Nephron (organoid): Measurements from ENCODE around the gene NLRP1.
"Not testable (repeated sequence)": the region's sequence is repeated elsewhere in the genome, so short reads cannot be mapped to it uniquely, and the experiment has no call there.

Experiments
- H3K27ac Mint-ChIP-seq, 3 experiments: 2 replicates each; pipeline ENCODE4 v1.8.0; 2020; ENCODE audit warnings: mixed read lengths in 3 of 3, mild to moderate bottlenecking in 2 of 3, moderate library complexity in 1 of 3
- H3K27me3 Mint-ChIP-seq: 2 replicates; pipeline ENCODE4 v1.8.0; 2021; ENCODE audit warnings: low read depth, mild to moderate bottlenecking, moderate library complexity, mixed read lengths
- H3K36me3 Mint-ChIP-seq: 2 replicates; pipeline ENCODE4 v1.8.0; 2020; ENCODE audit warnings: low read depth, mixed read lengths
- H3K4me1 Mint-ChIP-seq: 2 replicates; pipeline ENCODE4 v1.8.0; 2020; ENCODE audit warnings: mixed read lengths
- H3K4me3 Mint-ChIP-seq, 3 experiments: 2 replicates each; pipeline ENCODE4 v1.8.0; 2020; ENCODE audit warnings: mild to moderate bottlenecking in 3 of 3, mixed read lengths in 3 of 3, moderate library complexity in 2 of 3
- H3K9me3 Mint-ChIP-seq: 2 replicates; pipeline ENCODE4 v1.8.0; 2020; ENCODE audit warnings: mixed read lengths
- CTCF ChIP-seq, 3 experiments: fragments of 200-600 bp; sonication (generic); IDR thresholded peaks; one replicate each; pipeline ENCODE4 v1.5.0; 2021; ENCODE audit warnings: antibody characterized with exemption in 3 of 3; ENCODE audit not compliant: unreplicated experiment in 3 of 3

Gene NLRP1

GRCh38 chr17:5580969-5581368, 3.3 kb downstream of the NLRP1 start:
- Mint-ChIP-seq H3K9me3 (peaks cover 6% of the 10 kb centered on the region), H3K27me3 (no peaks in the 10 kb centered on the region), H3K4me1 (peaks cover 4% of the 10 kb centered on the region), H3K36me3 (no peaks in the 10 kb centered on the region), H3K27ac (no peak overlapping the region), H3K4me3 (no peak overlapping the region)
- TF ChIP-seq CTCF (IDR thresholded peaks at IDR 0.05; ENCODE audit: unreplicated experiment in 3 of 3), result no peak

GRCh38 chr17:5580367-5580766, 3.9 kb downstream of the NLRP1 start:
- peaks cover 6% of the 10 kb centered on the region for H3K9me3 Mint-ChIP-seq
- no peaks in the 10 kb centered on the region for H3K27me3 Mint-ChIP-seq
- H3K4me3 Mint-ChIP-seq, result no peak overlapping the region
- H3K36me3 Mint-ChIP-seq, result no peaks in the 10 kb centered on the region
- H3K4me1 Mint-ChIP-seq, result no peaks in the 10 kb centered on the region
- no peak for TF ChIP-seq CTCF (IDR thresholded peaks at IDR 0.05; ENCODE audit: unreplicated experiment in 3 of 3)
- H3K27ac Mint-ChIP-seq, result no peak overlapping the region

- H3K27me3 Mint-ChIP-seq, H3K4me3 Mint-ChIP-seq, H3K27ac Mint-ChIP-seq, H3K36me3 Mint-ChIP-seq, H3K4me1 Mint-ChIP-seq, H3K9me3 Mint-ChIP-seq: not testable (repeated sequence)
Measured at GRCh38 chr17:5578768-5579167, 5.5 kb downstream of the NLRP1 start.

GRCh38 chr17:5573017-5573416, 11.3 kb downstream of the NLRP1 start:
- H3K27me3 Mint-ChIP-seq, H3K4me1 Mint-ChIP-seq: not testable (repeated sequence)

GRCh38 chr17:5571281-5571680, 13.0 kb downstream of the NLRP1 start:
- H3K27me3 Mint-ChIP-seq, result peaks cover 8% of the 10 kb centered on the region
- H3K4me1 Mint-ChIP-seq, result no peaks in the 10 kb centered on the region
- TF ChIP-seq CTCF (IDR thresholded peaks at IDR 0.05; ENCODE audit: unreplicated experiment in 3 of 3), result no peak
- H3K9me3 Mint-ChIP-seq, result peaks cover 37% of the 10 kb centered on the region
- H3K4me3 Mint-ChIP-seq, result no peak overlapping the region
- H3K36me3 Mint-ChIP-seq, result no peaks in the 10 kb centered on the region
- H3K27ac Mint-ChIP-seq, result no peak overlapping the region

More at GRCh38 chr17:5573017-5573416, 11.3 kb downstream of the NLRP1 start:
- not testable (repeated sequence) for H3K27ac Mint-ChIP-seq, H3K36me3 Mint-ChIP-seq, H3K4me3 Mint-ChIP-seq
- peaks cover 40% of the 10 kb centered on the region for H3K9me3 Mint-ChIP-seq

- Mint-ChIP-seq H3K36me3 (no peaks in the 10 kb centered on the region), H3K4me1 (no peaks in the 10 kb centered on the region), H3K9me3 (peaks cover 19% of the 10 kb centered on the region), H3K27me3 (peaks cover 13% of the 10 kb centered on the region), H3K27ac (no peak overlapping the region), H3K4me3 (no peak overlapping the region)
- TF ChIP-seq CTCF (IDR thresholded peaks at IDR 0.05; ENCODE audit: unreplicated experiment in 3 of 3), result no peak
Measured at GRCh38 chr17:5565808-5566207, 18.5 kb downstream of the NLRP1 start.

- Mint-ChIP-seq H3K27ac (no peak overlapping the region), H3K36me3 (no peaks in the 10 kb centered on the region), H3K9me3 (peaks cover 5% of the 10 kb centered on the region), H3K4me3 (no peak overlapping the region), H3K27me3 (peaks cover 5% of the 10 kb centered on the region), H3K4me1 (no peaks in the 10 kb centered on the region)
- no peak for TF ChIP-seq CTCF (IDR thresholded peaks at IDR 0.05; ENCODE audit: unreplicated experiment in 3 of 3)
Measured at GRCh38 chr17:5563456-5563855, 20.9 kb downstream of the NLRP1 start.
